ENCODE measurements around the gene TAS2R7. TPM values are rescaled to one million over a fixed set of nuclear protein-coding genes. Genes with fewer than 3 reads are reported as not detected.

Gene TAS2R7, protein sequence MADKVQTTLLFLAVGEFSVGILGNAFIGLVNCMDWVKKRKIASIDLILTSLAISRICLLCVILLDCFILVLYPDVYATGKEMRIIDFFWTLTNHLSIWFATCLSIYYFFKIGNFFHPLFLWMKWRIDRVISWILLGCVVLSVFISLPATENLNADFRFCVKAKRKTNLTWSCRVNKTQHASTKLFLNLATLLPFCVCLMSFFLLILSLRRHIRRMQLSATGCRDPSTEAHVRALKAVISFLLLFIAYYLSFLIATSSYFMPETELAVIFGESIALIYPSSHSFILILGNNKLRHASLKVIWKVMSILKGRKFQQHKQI
- not detected in 2 replicates for total RNA-seq

DNA sequence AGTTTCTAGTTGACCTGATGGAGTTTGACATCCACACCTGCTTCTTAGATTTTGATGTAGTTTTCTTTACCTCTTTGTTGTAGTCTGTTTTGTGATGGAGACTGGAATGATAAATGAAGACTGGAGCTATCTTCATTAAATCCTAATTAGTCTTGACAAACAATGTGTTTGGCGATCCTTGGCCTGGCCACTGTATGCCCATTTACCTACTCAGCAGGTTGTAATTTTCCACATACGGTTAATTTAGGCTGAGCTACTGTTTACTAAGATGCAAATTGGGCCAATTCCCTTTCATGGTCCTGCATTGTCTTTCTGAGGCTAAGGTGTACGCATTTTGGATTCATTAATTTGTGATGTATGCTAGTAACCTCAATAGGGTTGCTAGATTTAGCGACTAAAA, at the start of gene TAS2R7:
Gene TAS2R7, minus strand, starts transcription at position 41 of the 400 bp plus-strand sequence. CDS start 57 bp downstream, outside the sequence.
- Histone ChIP-seq H2AFZ (ENCODE audit: low read length) (no peak within 1 kb of the TSS), H3K4me2 (ENCODE audit: insufficient read depth, low read length) (no peak within 1 kb of the TSS), H3K27ac (ENCODE audit: low read depth, low read length) (no peak within 1 kb of the TSS), H3K79me2 (ENCODE audit: insufficient read depth, low read length) (no peaks in the 10 kb centered on the region), H3K9me3 (ENCODE audit: low read depth, low read length) (no peaks in the 10 kb centered on the region), H3K4me1 (ENCODE audit: insufficient read depth, low read length) (no peaks in the 10 kb centered on the region), H3K36me3 (ENCODE audit: insufficient read depth, low read length) (no peaks in the 10 kb centered on the region), H3K27me3 (ENCODE audit: insufficient read depth, low read length) (peaks cover 4% of the 10 kb centered on the region), H4K20me1 (ENCODE audit: insufficient read depth, low read length) (no peaks in the 10 kb centered on the region), H3K4me3 (ENCODE audit: insufficient read depth, low read length) (no peak within 1 kb of the TSS)
- TF ChIP-seq, protein P1, sequence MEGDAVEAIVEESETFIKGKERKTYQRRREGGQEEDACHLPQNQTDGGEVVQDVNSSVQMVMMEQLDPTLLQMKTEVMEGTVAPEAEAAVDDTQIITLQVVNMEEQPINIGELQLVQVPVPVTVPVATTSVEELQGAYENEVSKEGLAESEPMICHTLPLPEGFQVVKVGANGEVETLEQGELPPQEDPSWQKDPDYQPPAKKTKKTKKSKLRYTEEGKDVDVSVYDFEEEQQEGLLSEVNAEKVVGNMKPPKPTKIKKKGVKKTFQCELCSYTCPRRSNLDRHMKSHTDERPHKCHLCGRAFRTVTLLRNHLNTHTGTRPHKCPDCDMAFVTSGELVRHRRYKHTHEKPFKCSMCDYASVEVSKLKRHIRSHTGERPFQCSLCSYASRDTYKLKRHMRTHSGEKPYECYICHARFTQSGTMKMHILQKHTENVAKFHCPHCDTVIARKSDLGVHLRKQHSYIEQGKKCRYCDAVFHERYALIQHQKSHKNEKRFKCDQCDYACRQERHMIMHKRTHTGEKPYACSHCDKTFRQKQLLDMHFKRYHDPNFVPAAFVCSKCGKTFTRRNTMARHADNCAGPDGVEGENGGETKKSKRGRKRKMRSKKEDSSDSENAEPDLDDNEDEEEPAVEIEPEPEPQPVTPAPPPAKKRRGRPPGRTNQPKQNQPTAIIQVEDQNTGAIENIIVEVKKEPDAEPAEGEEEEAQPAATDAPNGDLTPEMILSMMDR (IDR thresholded peaks at IDR 0.05; ENCODE audit: extremely low read depth, low read depth, low read length): no peak
- no peak for DNase-seq (ENCODE audit: insufficient read length, low spot score, missing footprints)

DNA sequence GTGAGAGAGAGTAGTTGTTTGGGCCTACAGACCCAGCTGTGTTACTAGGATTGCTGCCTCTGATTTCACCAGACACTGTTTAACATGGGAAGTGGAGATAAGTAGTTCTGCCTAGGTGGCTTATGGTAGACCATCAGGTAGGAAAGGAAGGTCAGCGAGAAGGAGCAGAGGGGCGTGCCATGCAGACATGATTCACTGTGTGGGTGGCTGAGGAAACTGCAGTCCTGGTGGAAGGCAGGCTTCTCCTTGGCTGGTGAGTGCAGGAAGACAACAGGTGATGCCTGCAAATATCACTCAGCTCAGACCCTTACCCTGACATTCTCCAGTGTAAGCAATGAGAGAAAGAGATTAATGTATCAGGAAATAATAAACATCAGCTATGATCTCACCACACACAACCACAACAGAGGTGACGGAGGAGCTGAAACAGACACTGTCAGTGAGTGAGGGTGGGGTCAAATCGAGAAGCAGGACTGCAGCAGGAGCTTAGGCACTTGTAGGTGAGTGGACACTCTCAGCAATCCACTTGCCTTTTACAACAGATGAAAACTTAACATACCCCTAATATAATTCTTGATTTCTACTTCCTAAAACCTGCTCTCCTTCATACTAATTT, 48.9 kb upstream of the TAS2R7 start:
- TF ChIP-seq, protein P1 (IDR thresholded peaks at IDR 0.05; ENCODE audit: extremely low read depth, low read depth, low read length): no peak
- Histone ChIP-seq H4K20me1 (ENCODE audit: insufficient read depth, low read length) (peaks cover 8% of the 10 kb centered on the region), H3K4me2 (ENCODE audit: insufficient read depth, low read length) (no peak overlapping the region), H3K27me3 (ENCODE audit: insufficient read depth, low read length) (no peaks in the 10 kb centered on the region), H3K27ac (ENCODE audit: low read depth, low read length) (no peak overlapping the region), H3K4me1 (ENCODE audit: insufficient read depth, low read length) (peaks cover 3% of the 10 kb centered on the region), H3K79me2 (ENCODE audit: insufficient read depth, low read length) (no peaks in the 10 kb centered on the region), H3K36me3 (ENCODE audit: insufficient read depth, low read length) (no peaks in the 10 kb centered on the region), H3K4me3 (ENCODE audit: insufficient read depth, low read length) (no peak overlapping the region), H3K9me3 (ENCODE audit: low read depth, low read length) (no peaks in the 10 kb centered on the region), H2AFZ (ENCODE audit: low read length) (no peak overlapping the region)
- DNase-seq (ENCODE audit: insufficient read length, low spot score, missing footprints): no peak

DNA sequence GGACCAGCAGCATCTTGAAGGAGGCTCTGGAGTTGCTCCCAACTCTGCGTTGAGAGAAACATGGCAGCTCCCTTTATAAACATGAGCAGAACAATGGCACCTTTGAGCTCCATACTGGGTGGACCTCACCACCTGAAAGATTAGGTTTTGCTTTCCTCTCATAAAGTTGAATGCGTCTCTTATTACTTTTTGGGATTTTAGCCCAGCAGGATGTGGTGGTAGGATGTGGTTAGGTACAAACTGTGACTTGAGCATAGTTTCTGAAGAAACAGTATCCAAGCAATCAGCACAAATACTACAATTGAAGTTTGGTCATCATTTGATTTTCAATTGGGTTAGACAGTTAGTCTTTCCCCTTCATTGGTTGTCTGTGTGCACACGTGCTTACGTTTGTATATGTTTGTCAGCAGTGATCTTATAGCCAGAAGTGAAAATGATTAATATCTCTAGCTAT, 47.0 kb upstream of the TAS2R7 start, which contains the start of gene PRR4:
Gene PRR4, minus strand, starts transcription at position 51 of the 454 bp plus-strand sequence. Its CDS starts 38 bp downstream, at position 13.
- peaks cover 3% of the 10 kb centered on the region for H3K4me1 ChIP-seq (ENCODE audit: insufficient read depth, low read length)
- no peaks in the 10 kb centered on the region for H3K36me3 ChIP-seq (ENCODE audit: insufficient read depth, low read length)
- H3K27ac ChIP-seq (ENCODE audit: low read depth, low read length): no peak within 1 kb of the TSS
- H3K79me2 ChIP-seq (ENCODE audit: insufficient read depth, low read length): no peaks in the 10 kb centered on the region
- no peak within 1 kb of the TSS for H3K4me3 ChIP-seq (ENCODE audit: insufficient read depth, low read length)
- no peak within 1 kb of the TSS for H2AFZ ChIP-seq (ENCODE audit: low read length)
- H3K27me3 ChIP-seq (ENCODE audit: insufficient read depth, low read length): no peaks in the 10 kb centered on the region
- peaks cover 8% of the 10 kb centered on the region for H4K20me1 ChIP-seq (ENCODE audit: insufficient read depth, low read length)
- H3K4me2 ChIP-seq (ENCODE audit: insufficient read depth, low read length): no peak within 1 kb of the TSS
- no peak for DNase-seq (ENCODE audit: insufficient read length, low spot score, missing footprints)
- TF ChIP-seq, protein P1 (IDR thresholded peaks at IDR 0.05; ENCODE audit: extremely low read depth, low read depth, low read length): no peak
- H3K9me3 ChIP-seq (ENCODE audit: low read depth, low read length): no peaks in the 10 kb centered on the region

DNA sequence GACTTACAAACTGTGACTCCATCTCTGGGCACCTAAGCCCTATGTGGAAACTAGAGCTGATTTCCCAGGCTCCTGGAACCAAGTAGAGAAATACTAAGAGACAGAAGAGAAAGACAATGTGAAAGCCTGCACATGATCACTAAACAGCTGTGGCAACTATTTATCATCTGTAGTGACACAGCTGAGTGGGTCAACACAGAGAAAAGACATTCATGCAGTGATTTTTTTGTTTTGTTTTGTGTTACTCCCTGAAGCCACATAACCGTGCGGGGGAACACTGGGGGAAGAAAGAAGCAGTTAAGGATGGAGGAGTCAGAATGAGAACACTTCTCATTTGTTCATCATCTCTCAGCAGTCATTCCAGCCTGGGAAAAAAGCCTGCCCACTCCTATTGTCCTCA, 45.3 kb upstream of the TAS2R7 start:
- Histone ChIP-seq H3K27me3 (ENCODE audit: insufficient read depth, low read length) (no peaks in the 10 kb centered on the region), H3K9me3 (ENCODE audit: low read depth, low read length) (no peaks in the 10 kb centered on the region), H3K4me1 (ENCODE audit: insufficient read depth, low read length) (peaks cover 3% of the 10 kb centered on the region), H3K4me2 (ENCODE audit: insufficient read depth, low read length) (no peak overlapping the region), H3K79me2 (ENCODE audit: insufficient read depth, low read length) (no peaks in the 10 kb centered on the region), H2AFZ (ENCODE audit: low read length) (no peak overlapping the region), H3K27ac (ENCODE audit: low read depth, low read length) (no peak overlapping the region), H3K36me3 (ENCODE audit: insufficient read depth, low read length) (no peaks in the 10 kb centered on the region), H4K20me1 (ENCODE audit: insufficient read depth, low read length) (no peaks in the 10 kb centered on the region), H3K4me3 (ENCODE audit: insufficient read depth, low read length) (no peak overlapping the region)
- no peak for DNase-seq (ENCODE audit: insufficient read length, low spot score, missing footprints)
- TF ChIP-seq, protein P1 (IDR thresholded peaks at IDR 0.05; ENCODE audit: extremely low read depth, low read depth, low read length): no peak

All from osteoblast (primary cell).